ENCODE data around the gene PLEKHM1.

The PLEKHM1 gene

GRCh38 chr17:45440161-45440778 is 50.3 kb downstream of the PLEKHM1 start:
- DNase-seq: peak; percentile 35

GRCh38 chr17:45438931-45439610 is 51.5 kb downstream of the PLEKHM1 start:
- DNase-seq: no peak

- no peak for DNase-seq
Observed at GRCh38 chr17:45437465-45438283, 52.8 kb downstream of the PLEKHM1 start.

- DNase-seq: no peak
Observed at GRCh38 chr17:45436625-45437464, 53.7 kb downstream of the PLEKHM1 start.

GRCh38 chr17:45436161-45436560 is 54.4 kb downstream of the PLEKHM1 start:
- DNase-seq: no peak

DNA sequence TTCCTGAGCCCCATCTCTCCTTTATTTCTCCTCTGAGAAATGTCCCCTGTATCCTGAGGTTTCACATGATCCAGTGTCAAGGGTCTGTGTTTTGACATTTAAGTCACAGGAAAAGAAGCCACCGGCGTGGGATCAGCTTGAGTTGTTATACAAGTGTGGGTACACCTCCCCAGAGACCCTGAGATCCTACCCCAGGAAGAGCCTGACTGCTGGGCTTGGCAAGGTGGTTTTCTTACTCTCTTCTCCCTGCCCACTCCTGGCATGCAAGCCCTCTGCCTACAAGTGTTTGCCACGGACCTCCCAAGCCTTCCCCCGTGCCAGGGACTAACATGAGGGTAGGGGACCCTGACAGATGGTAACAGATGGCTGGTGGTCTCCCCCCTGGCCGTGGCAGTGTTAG is 55.0 kb downstream of the PLEKHM1 start:
- no peak for DNase-seq

GRCh38 chr17:45433159-45433535 is 57.4 kb downstream of the PLEKHM1 start:
- no peak for DNase-seq

DNA sequence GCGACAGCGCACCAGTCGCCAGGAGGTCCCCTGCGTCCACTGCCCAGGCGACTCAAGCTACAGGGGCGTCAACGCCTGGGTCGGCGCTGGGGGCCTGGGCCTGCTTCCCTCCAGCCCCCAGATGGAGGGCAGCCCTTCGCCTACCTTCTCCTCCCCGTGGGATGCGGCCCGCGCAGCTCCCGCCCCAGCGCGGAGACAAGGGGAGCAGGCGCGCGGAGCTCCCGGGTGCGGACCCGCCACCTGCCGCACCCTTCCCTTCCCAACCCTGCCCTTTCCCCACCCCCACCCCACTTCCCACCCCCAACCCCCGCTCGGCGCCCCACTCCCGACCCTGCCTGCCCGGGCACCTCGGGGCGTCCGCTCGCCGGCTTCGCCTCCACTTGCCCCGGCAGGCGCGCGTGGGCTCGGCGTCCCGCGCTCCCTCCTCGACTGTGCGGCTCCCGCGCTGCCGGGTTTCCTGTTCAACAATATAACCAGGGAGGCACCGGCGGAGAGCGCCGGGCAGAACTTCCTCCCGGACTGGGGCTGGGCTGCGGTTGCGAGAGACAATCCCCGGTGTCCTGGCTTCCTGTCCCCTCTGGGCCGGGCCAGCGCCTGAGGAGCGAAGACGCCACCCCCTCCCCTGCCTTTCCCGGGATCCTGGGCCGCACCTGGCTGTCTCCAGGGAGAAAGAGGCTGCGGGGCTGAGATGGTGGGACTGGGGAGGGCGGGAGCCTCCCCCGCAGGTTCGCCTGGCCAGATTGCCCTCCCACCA is 57.9 kb downstream of the PLEKHM1 start, which contains the start of gene ARHGAP27:
ARHGAP27 (minus strand) TSS at position 466 of the 754 bp plus-strand sequence. CDS start 2,591 bp downstream, outside the sequence.
- DNase-seq: no peak

GRCh38 chr17:45431531-45432404 is 58.8 kb downstream of the PLEKHM1 start:
- DNase-seq: peak; percentile 81

- DNase-seq: no peak
Observed at GRCh38 chr17:45430738-45431530, 59.6 kb downstream of the PLEKHM1 start.

DNA sequence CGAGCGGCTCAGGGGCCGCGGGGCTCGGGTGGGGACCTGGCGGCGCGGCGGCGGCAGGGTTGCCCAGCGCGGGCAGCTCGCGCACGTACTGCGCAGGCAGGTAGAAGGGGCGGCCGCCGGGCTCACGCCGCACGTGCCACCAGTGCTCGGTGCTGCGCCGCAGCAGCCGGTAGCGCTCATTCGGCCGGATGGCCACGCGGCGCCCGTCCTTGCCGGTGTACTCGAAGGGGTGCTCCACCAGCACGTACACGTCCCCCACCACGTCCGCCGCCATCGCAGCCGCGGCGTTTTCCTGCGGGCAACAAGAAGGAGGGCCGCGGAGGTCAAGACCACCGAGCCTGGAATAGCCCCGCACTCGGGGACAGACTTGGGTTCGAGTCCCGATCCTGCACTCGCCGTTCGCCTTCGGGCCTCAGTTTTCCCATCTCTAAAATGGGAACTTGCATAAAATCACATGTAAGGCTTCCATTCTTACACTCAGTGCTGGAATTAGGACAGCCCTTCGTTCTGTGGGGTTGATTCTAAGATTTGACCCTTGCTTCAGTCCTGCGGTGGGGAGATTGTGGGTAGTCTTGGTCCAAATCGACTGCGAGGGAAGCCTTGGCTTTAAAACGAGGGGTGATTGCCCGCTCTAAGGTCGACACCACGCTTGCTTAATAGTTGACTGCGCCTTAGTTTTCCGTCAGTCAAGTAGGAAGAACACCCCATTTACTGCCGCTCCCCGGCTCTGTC is 60.3 kb downstream of the PLEKHM1 start:
- DNase-seq: no peak

- no peak for DNase-seq
Observed at GRCh38 chr17:45429339-45430005, 61.0 kb downstream of the PLEKHM1 start.

- DNase-seq: peak; percentile 50
Observed at GRCh38 chr17:45428931-45429338, 61.6 kb downstream of the PLEKHM1 start.

- peak; percentile 73 for DNase-seq
Observed at GRCh38 chr17:45428050-45428617, 62.4 kb downstream of the PLEKHM1 start.

DNA sequence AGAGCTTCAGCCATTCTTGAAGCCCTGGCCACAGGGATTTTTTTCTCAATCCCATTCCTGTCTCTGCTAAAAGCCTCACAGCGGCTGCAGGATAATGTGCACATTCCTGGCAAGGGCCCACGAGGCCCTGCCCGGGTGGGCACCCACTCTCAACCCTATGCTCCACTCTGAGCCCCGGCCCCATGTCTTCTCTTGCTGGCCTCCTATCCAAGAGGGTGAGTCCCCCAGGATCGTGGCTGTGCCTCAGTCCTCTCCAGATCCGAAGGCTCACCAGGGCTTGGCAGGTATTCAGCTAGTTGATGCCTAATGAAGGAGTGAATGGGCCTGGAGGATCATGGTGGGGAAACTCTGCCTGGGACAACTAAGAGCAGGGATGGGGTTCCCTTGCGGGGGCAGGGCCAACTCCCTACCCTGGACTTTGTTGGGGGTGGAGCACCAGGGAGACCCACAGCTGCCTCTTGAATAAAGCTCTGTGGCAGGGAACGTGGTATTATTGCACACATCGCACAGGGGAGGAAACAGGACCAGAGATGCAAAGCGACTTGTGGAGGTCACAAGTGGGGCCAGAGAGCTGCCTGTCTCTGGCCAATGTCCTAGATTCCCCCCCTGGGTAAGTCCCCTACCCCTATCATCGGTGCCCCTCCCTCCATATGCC is 63.2 kb downstream of the PLEKHM1 start:
- DNase-seq: no peak

GRCh38 chr17:45426561-45426960 is 64.0 kb downstream of the PLEKHM1 start:
- DNase-seq: no peak

GRCh38 chr17:45425984-45426413 is 64.5 kb downstream of the PLEKHM1 start:
- no peak for DNase-seq
